Measurements from ENCODE around the gene MT1HL1. TPM values are rescaled to one million over a fixed set of nuclear protein-coding genes. Genes with fewer than 3 reads are reported as not detected.

The MT1HL1 gene
- total RNA-seq, 4 donors from 2014 or later: not detected

- DNase-seq (ENCODE audit: low spot score in 2 of 2): no peak
- no peak overlapping the region for H3K27ac ChIP-seq
- 81% methylated on average over 6 of the region's 6 CpGs for WGBS
- no peaks in the 10 kb centered on the region for H3K36me3 ChIP-seq
- no peaks in the 10 kb centered on the region for H3K27me3 ChIP-seq
- H3K9me3 ChIP-seq: no peaks in the 10 kb centered on the region
- no peak overlapping the region for H3K4me3 ChIP-seq
- TF ChIP-seq POLR2A (IDR thresholded peaks at IDR 0.05): no peak
- no peak for TF ChIP-seq EP300 (IDR thresholded peaks at IDR 0.05)
- no peak for TF ChIP-seq CTCF (IDR thresholded peaks at IDR 0.05)
- no peak for TF ChIP-seq POLR2AphosphoS5 (IDR thresholded peaks at IDR 0.05)
- H3K4me1 ChIP-seq: no peaks in the 10 kb centered on the region
Observed at GRCh38 chr1:236966636-236967035, 37.6 kb downstream of the MT1HL1 start.

DNA sequence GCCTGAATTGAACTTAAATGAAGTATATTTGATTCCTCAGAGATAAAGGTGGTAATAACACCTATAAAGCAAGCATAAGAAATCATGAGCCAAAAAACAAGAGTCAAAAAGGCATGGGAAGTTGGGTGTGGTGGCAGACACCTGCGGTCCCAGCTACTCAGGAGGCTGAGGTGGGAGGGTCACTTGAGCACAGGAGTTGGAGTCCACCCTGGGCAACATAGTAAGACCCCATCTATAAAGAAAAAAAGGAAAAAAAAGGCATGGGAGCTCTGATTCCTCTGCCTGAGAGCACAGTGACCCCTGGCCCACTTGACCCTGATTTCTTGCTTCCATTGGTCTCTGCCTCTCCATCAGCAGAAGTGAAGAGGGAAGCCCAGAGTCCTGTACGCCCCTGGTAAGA, 40.3 kb downstream of the MT1HL1 start:
- H3K27ac ChIP-seq: no peak overlapping the region
- TF ChIP-seq POLR2A (IDR thresholded peaks at IDR 0.05) (no peak), EP300 (IDR thresholded peaks at IDR 0.05) (no peak)
- no peak overlapping the region for H3K4me3 ChIP-seq
- no peaks in the 10 kb centered on the region for H3K27me3 ChIP-seq
- 79% methylated on average over 2 of the region's 2 CpGs for WGBS
- no peaks in the 10 kb centered on the region for H3K4me1 ChIP-seq
- no peak for DNase-seq (ENCODE audit: low spot score in 2 of 2)
- H3K9me3 ChIP-seq: no peaks in the 10 kb centered on the region
- H3K36me3 ChIP-seq: no peaks in the 10 kb centered on the region

- Histone ChIP-seq H3K27ac (no peak overlapping the region), H3K4me3 (no peak overlapping the region), H3K36me3 (no peaks in the 10 kb centered on the region), H3K4me1 (no peaks in the 10 kb centered on the region), H3K9me3 (no peaks in the 10 kb centered on the region), H3K27me3 (no peaks in the 10 kb centered on the region)
- TF ChIP-seq CTCF (IDR thresholded peaks at IDR 0.05): no peak
- TF ChIP-seq EP300 (IDR thresholded peaks at IDR 0.05): no peak
- no peak for TF ChIP-seq POLR2AphosphoS5 (IDR thresholded peaks at IDR 0.05)
- no peak for TF ChIP-seq POLR2A (IDR thresholded peaks at IDR 0.05)
- 92% methylated on average over 2 of the region's 2 CpGs for WGBS
- no peak for DNase-seq (ENCODE audit: low spot score in 2 of 2)
Observed at GRCh38 chr1:236959112-236959511, 45.1 kb downstream of the MT1HL1 start.

- 74% methylated on average over 5 of the region's 5 CpGs for WGBS
- H3K4me3 ChIP-seq: no peak overlapping the region
- H3K9me3 ChIP-seq: no peaks in the 10 kb centered on the region
- no peaks in the 10 kb centered on the region for H3K4me1 ChIP-seq
- H3K27ac ChIP-seq: no peak overlapping the region
- no peak for TF ChIP-seq POLR2A (IDR thresholded peaks at IDR 0.05)
- no peak for TF ChIP-seq POLR2AphosphoS5 (IDR thresholded peaks at IDR 0.05)
- TF ChIP-seq CTCF (IDR thresholded peaks at IDR 0.05): no peak
- TF ChIP-seq EP300 (IDR thresholded peaks at IDR 0.05): no peak
- H3K36me3 ChIP-seq: no peaks in the 10 kb centered on the region
- no peaks in the 10 kb centered on the region for H3K27me3 ChIP-seq
- DNase-seq (ENCODE audit: low spot score in 2 of 2): no peak
Observed at GRCh38 chr1:236957235-236957634, 47.0 kb downstream of the MT1HL1 start.

Other genes with a start within 250 kb of the MT1HL1 start
- gene MTR, start 209.1 kb downstream of the MT1HL1 start, total RNA-seq: 10 to 100 TPM; 17.7 to 77.7 (median 27.3) TPM
- gene RYR2, start 37.7 kb upstream of the MT1HL1 start, total RNA-seq: 1 to 10 TPM in 1 of 4 donors, under 1 TPM in 3; 0.53 to 1.2 (median 0.57) TPM

All from suprapubic skin (tissue), 4 donors.